ENCODE data around the gene KEL.

DNA sequence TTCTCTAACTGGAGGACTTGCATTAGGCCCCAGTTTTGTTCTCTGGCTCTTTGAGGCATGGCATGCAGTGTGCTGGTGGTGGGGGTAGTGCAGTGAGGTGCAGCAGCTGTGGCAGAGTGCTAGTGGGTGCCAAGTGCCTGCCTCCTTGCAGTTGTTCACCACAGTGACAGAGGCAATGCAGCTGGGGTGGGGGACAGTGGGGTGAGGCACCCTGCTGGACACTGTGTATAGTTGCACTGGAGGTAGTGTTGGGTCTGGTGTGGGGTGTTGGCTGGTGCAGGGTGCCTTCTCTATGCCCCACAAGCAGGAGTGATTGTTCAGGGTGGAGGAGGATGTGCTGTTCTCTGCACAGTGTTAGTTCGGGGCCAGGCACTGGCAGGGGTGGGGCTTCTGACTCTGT is 21.7 kb upstream of the KEL start:
- TF ChIP-seq, protein P1, sequence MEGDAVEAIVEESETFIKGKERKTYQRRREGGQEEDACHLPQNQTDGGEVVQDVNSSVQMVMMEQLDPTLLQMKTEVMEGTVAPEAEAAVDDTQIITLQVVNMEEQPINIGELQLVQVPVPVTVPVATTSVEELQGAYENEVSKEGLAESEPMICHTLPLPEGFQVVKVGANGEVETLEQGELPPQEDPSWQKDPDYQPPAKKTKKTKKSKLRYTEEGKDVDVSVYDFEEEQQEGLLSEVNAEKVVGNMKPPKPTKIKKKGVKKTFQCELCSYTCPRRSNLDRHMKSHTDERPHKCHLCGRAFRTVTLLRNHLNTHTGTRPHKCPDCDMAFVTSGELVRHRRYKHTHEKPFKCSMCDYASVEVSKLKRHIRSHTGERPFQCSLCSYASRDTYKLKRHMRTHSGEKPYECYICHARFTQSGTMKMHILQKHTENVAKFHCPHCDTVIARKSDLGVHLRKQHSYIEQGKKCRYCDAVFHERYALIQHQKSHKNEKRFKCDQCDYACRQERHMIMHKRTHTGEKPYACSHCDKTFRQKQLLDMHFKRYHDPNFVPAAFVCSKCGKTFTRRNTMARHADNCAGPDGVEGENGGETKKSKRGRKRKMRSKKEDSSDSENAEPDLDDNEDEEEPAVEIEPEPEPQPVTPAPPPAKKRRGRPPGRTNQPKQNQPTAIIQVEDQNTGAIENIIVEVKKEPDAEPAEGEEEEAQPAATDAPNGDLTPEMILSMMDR (conservative IDR thresholded peaks at IDR 0.05) = no peak; the same call in 1 of the 2 replicates
- TF ChIP-seq ZFX (IDR thresholded peaks at IDR 0.05) = no peak
